HepG2 (cell line): Measurements from ENCODE around the gene PRELID1. TPM values are rescaled to one million over a fixed set of nuclear protein-coding genes. Genes with fewer than 3 reads are reported as not detected.

Source experiments
- ATM ChIP-seq: fragments of 450-650 bp; IDR thresholded peaks from 2 replicates; pipeline ENCODE4 v1.7.1; 2017; ENCODE audit warnings: mild to moderate bottlenecking, borderline replicate concordance
- ATRX ChIP-seq: sonication (generic); formaldehyde crosslinking; IDR thresholded peaks from 2 replicates; pipeline ENCODE4 v1.4.0; 2020; ENCODE audit warnings: missing genetic modification reagents, borderline replicate concordance
- DR1 ChIP-seq: sonication (generic); formaldehyde crosslinking; IDR thresholded peaks from 2 replicates; pipeline ENCODE4 v1.8.0; 2021; ENCODE audit warnings: mild to moderate bottlenecking, missing genetic modification reagents, inconsistent platforms
- KMT2B ChIP-seq: IDR thresholded peaks from 2 replicates; pipeline ENCODE4 v1.6.1; 2016; ENCODE audit warnings: missing genetic modification reagents, missing compliant biosample characterization
- ZNF484 ChIP-seq: sonication (generic); formaldehyde crosslinking; IDR thresholded peaks from 2 replicates; pipeline ENCODE4 v1.5.1; 2020; ENCODE audit warnings: mild to moderate bottlenecking, low read depth, missing genetic modification reagents, borderline replicate concordance
- ZNF792 ChIP-seq: IDR thresholded peaks from 2 replicates; pipeline ENCODE4 v1.6.1; 2016
- polyA plus RNA-seq, 8 experiments: library from polyadenylated mRNA; depleted of rRNA in 3 of 8; stranded (reverse) in 7 of 8; unstranded in 1 of 8; fragments of >200 nt; fragmentation: Illumina TruSeq in 4 of 8; extraction: Trizol in 4 of 8; gene quantifications; 2 replicates each; pipeline versions ENCODE4 v1.2.1 to v1.2.3, GENCODE V29; 2011 to 2016; ENCODE audit warnings: low read depth in 4 of 8, missing spikeins in 1 of 8, mixed read lengths in 1 of 8; ENCODE audit not compliant: insufficient read depth in 1 of 8
- total RNA-seq, 5 experiments: library from RNA; depleted of rRNA; stranded (reverse); fragments of >200 nt; fragmentation: Illumina TruSeq; extraction: Trizol; gene quantifications; 2 replicates each; pipeline ENCODE4 v1.2.3, GENCODE V29; 2016; ENCODE audit warnings: low read depth in 1 of 5
- TF ChIP-seq, protein P1 (sequence below): sonication (generic); formaldehyde crosslinking; IDR thresholded peaks from 2 replicates; pipeline ENCODE4 v1.4.0; 2020; ENCODE audit warnings: missing genetic modification reagents, borderline replicate concordance
- TF ChIP-seq, protein P2 (sequence below): sonication (generic); formaldehyde crosslinking; conservative IDR thresholded peaks from 2 replicates; pipeline ENCODE4 v1.8.0; 2022; ENCODE audit warnings: low read depth, missing genetic modification reagents
- TF ChIP-seq, protein P3 (sequence below): sonication (generic); formaldehyde crosslinking; IDR thresholded peaks from 2 replicates; pipeline ENCODE4 v1.5.0; 2020; ENCODE audit warnings: mild to moderate bottlenecking, missing genetic modification reagents
- TF ChIP-seq, protein P4 (sequence below): sonication (generic); formaldehyde crosslinking; conservative IDR thresholded peaks from 2 replicates; pipeline ENCODE4 v1.4.0; 2020; ENCODE audit warnings: mild to moderate bottlenecking, missing genetic modification reagents, moderate library complexity
- TF ChIP-seq, protein P5 (sequence below): IDR thresholded peaks from 2 replicates; pipeline ENCODE4 v1.4.0; 2020; ENCODE audit warnings: mild to moderate bottlenecking, missing genetic modification reagents

The PRELID1 gene
- total and polyA plus RNA-seq, 2 of the 13 experiments (the other 11 are each of a cell fraction or from before 2014, with no cell fraction given) = 250 to 271 TPM

DNA sequence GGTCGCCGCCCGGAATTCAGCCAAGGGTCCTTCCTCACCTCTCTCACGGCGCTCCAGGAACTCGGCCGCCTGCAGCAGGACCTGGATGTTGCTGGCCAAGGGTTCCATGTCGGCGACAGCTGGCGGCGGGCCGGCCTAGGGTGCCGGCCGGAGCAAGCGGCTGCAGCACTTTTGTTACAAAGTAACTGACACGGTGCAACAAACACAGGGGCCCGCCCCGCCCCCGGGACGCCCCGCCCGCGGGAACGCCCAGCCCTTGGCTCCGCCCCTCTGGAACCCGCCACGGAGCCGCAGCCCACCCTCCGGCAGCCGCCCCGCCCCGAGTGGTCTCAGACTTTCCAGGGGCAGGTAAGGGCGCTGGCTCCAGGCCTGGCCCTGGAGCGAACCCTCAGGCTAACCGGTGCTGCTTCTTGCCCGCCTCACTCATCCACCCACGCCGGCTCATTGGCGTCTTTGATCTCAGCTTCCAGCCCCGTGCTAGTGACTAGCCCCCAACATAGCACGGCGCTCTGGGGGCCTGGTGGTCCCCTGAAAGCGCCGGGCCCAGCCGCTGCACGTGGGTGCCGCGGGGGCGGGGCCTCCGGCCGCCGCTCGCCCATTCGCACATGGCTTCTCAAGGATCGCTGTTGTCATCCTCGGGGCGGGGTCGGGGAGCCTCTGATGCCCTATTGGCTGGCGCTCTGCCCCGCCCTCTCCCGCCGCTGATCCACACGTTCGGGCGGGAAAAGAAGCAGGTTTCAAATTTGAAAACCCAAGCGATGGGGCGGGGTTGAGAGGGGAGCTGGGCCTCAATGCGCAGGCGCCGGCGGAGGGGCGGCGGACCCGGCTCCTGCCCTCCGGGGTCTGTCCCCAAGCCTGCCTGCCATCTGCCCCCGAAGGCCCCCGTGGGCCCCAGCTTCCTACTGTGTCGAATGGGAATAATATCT lies 8.4 kb downstream of the PRELID1 start, which contains the start of gene MXD3 (continued):
- TF ChIP-seq, protein P1, sequence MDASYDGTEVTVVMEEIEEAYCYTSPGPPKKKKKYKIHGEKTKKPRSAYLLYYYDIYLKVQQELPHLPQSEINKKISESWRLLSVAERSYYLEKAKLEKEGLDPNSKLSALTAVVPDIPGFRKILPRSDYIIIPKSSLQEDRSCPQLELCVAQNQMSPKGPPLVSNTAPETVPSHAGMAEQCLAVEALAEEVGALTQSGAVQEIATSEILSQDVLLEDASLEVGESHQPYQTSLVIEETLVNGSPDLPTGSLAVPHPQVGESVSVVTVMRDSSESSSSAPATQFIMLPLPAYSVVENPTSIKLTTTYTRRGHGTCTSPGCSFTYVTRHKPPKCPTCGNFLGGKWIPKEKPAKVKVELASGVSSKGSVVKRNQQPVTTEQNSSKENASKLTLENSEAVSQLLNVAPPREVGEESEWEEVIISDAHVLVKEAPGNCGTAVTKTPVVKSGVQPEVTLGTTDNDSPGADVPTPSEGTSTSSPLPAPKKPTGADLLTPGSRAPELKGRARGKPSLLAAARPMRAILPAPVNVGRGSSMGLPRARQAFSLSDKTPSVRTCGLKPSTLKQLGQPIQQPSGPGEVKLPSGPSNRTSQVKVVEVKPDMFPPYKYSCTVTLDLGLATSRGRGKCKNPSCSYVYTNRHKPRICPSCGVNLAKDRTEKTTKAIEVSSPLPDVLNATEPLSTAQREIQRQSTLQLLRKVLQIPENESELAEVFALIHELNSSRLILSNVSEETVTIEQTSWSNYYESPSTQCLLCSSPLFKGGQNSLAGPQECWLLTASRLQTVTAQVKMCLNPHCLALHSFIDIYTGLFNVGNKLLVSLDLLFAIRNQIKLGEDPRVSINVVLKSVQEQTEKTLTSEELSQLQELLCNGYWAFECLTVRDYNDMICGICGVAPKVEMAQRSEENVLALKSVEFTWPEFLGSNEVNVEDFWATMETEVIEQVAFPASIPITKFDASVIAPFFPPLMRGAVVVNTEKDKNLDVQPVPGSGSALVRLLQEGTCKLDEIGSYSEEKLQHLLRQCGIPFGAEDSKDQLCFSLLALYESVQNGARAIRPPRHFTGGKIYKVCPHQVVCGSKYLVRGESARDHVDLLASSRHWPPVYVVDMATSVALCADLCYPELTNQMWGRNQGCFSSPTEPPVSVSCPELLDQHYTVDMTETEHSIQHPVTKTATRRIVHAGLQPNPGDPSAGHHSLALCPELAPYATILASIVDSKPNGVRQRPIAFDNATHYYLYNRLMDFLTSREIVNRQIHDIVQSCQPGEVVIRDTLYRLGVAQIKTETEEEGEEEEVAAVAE (CRISPR knock-in tag) = no peak
- TF ChIP-seq ZNF484 (CRISPR knock-in tag) (no peak), ATM (no peak), DR1 (CRISPR knock-in tag) (no peak), KMT2B (CRISPR knock-in tag) (no peak; the same call in 1 of the 2 replicates), ATRX (CRISPR knock-in tag) (no peak), ZNF792 (no peak)
- TF ChIP-seq, protein P2, sequence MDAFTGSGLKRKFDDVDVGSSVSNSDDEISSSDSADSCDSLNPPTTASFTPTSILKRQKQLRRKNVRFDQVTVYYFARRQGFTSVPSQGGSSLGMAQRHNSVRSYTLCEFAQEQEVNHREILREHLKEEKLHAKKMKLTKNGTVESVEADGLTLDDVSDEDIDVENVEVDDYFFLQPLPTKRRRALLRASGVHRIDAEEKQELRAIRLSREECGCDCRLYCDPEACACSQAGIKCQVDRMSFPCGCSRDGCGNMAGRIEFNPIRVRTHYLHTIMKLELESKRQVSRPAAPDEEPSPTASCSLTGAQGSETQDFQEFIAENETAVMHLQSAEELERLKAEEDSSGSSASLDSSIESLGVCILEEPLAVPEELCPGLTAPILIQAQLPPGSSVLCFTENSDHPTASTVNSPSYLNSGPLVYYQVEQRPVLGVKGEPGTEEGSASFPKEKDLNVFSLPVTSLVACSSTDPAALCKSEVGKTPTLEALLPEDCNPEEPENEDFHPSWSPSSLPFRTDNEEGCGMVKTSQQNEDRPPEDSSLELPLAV (CRISPR knock-in tag) = peak; percentile 69; the same call in 1 of the 2 replicates
- TF ChIP-seq, protein P3, sequence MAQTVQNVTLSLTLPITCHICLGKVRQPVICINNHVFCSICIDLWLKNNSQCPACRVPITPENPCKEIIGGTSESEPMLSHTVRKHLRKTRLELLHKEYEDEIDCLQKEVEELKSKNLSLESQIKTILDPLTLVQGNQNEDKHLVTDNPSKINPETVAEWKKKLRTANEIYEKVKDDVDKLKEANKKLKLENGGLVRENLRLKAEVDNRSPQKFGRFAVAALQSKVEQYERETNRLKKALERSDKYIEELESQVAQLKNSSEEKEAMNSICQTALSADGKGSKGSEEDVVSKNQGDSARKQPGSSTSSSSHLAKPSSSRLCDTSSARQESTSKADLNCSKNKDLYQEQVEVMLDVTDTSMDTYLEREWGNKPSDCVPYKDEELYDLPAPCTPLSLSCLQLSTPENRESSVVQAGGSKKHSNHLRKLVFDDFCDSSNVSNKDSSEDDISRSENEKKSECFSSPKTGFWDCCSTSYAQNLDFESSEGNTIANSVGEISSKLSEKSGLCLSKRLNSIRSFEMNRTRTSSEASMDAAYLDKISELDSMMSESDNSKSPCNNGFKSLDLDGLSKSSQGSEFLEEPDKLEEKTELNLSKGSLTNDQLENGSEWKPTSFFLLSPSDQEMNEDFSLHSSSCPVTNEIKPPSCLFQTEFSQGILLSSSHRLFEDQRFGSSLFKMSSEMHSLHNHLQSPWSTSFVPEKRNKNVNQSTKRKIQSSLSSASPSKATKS (CRISPR knock-in tag) = no peak
- TF ChIP-seq, protein P4, sequence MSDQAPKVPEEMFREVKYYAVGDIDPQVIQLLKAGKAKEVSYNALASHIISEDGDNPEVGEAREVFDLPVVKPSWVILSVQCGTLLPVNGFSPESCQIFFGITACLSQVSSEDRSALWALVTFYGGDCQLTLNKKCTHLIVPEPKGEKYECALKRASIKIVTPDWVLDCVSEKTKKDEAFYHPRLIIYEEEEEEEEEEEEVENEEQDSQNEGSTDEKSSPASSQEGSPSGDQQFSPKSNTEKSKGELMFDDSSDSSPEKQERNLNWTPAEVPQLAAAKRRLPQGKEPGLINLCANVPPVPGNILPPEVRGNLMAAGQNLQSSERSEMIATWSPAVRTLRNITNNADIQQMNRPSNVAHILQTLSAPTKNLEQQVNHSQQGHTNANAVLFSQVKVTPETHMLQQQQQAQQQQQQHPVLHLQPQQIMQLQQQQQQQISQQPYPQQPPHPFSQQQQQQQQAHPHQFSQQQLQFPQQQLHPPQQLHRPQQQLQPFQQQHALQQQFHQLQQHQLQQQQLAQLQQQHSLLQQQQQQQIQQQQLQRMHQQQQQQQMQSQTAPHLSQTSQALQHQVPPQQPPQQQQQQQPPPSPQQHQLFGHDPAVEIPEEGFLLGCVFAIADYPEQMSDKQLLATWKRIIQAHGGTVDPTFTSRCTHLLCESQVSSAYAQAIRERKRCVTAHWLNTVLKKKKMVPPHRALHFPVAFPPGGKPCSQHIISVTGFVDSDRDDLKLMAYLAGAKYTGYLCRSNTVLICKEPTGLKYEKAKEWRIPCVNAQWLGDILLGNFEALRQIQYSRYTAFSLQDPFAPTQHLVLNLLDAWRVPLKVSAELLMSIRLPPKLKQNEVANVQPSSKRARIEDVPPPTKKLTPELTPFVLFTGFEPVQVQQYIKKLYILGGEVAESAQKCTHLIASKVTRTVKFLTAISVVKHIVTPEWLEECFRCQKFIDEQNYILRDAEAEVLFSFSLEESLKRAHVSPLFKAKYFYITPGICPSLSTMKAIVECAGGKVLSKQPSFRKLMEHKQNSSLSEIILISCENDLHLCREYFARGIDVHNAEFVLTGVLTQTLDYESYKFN = no peak; the same call in 1 of the 2 replicates
- TF ChIP-seq, protein P5, sequence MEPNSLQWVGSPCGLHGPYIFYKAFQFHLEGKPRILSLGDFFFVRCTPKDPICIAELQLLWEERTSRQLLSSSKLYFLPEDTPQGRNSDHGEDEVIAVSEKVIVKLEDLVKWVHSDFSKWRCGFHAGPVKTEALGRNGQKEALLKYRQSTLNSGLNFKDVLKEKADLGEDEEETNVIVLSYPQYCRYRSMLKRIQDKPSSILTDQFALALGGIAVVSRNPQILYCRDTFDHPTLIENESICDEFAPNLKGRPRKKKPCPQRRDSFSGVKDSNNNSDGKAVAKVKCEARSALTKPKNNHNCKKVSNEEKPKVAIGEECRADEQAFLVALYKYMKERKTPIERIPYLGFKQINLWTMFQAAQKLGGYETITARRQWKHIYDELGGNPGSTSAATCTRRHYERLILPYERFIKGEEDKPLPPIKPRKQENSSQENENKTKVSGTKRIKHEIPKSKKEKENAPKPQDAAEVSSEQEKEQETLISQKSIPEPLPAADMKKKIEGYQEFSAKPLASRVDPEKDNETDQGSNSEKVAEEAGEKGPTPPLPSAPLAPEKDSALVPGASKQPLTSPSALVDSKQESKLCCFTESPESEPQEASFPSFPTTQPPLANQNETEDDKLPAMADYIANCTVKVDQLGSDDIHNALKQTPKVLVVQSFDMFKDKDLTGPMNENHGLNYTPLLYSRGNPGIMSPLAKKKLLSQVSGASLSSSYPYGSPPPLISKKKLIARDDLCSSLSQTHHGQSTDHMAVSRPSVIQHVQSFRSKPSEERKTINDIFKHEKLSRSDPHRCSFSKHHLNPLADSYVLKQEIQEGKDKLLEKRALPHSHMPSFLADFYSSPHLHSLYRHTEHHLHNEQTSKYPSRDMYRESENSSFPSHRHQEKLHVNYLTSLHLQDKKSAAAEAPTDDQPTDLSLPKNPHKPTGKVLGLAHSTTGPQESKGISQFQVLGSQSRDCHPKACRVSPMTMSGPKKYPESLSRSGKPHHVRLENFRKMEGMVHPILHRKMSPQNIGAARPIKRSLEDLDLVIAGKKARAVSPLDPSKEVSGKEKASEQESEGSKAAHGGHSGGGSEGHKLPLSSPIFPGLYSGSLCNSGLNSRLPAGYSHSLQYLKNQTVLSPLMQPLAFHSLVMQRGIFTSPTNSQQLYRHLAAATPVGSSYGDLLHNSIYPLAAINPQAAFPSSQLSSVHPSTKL (CRISPR knock-in tag) = 0 out of 2 replicates have a peak, but pooled peaks have one; percentile 6
